Omental fat pad (tissue), 4 donors: ENCODE data around the gene RNASE12. TPM values are rescaled to one million over a fixed set of nuclear protein-coding genes. Genes with fewer than 3 reads are reported as not detected.
"Not testable (repeated sequence)": the region's sequence is repeated elsewhere in the genome, so short reads cannot be mapped to it uniquely, and the experiment has no call there.

ENCODE experiments used
- ATAC-seq: fragments of 150-250 bp; one replicate; pipeline ENCODE4 v1.9.1; 2016; ENCODE audit warnings: mild to moderate bottlenecking, moderate library complexity; ENCODE audit not compliant: low FRiP score
- DNase-seq: peaks from one replicate; pipeline ENCODE4 v3.0.0-alpha.2; 2019; ENCODE audit warnings: low spot score
- total RNA-seq, 4 donors: library from RNA; depleted of rRNA; stranded (reverse); fragments of >200 nt; gene quantifications; one replicate each; pipeline ENCODE4 v1.1.0, GENCODE V29; 2016
- TF ChIP-seq, protein P1 (sequence below), 3 donors: fragments of 450-650 bp; IDR thresholded peaks; one replicate each; pipeline ENCODE4 v1.5.1; 2016 to 2017; ENCODE audit warnings: antibody characterized with exemption in 3 of 3, mild to moderate bottlenecking in 3 of 3, moderate library complexity in 2 of 3

RNASE12 gene
- total RNA-seq, 4 donors from 2014 or later = not detected

- ATAC-seq (no peak), DNase-seq (no peak)
- TF ChIP-seq, protein P1, sequence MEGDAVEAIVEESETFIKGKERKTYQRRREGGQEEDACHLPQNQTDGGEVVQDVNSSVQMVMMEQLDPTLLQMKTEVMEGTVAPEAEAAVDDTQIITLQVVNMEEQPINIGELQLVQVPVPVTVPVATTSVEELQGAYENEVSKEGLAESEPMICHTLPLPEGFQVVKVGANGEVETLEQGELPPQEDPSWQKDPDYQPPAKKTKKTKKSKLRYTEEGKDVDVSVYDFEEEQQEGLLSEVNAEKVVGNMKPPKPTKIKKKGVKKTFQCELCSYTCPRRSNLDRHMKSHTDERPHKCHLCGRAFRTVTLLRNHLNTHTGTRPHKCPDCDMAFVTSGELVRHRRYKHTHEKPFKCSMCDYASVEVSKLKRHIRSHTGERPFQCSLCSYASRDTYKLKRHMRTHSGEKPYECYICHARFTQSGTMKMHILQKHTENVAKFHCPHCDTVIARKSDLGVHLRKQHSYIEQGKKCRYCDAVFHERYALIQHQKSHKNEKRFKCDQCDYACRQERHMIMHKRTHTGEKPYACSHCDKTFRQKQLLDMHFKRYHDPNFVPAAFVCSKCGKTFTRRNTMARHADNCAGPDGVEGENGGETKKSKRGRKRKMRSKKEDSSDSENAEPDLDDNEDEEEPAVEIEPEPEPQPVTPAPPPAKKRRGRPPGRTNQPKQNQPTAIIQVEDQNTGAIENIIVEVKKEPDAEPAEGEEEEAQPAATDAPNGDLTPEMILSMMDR (IDR thresholded peaks at IDR 0.05) = no peak
These were observed 12.2 kb downstream of the RNASE12 start for GRCh38 chr14:20578784-20579502.

- TF ChIP-seq, protein P1 (IDR thresholded peaks at IDR 0.05) = no peak
- DNase-seq (no peak), ATAC-seq (no peak)
These were observed 12.9 kb downstream of the RNASE12 start for GRCh38 chr14:20578325-20578724.

DNA sequence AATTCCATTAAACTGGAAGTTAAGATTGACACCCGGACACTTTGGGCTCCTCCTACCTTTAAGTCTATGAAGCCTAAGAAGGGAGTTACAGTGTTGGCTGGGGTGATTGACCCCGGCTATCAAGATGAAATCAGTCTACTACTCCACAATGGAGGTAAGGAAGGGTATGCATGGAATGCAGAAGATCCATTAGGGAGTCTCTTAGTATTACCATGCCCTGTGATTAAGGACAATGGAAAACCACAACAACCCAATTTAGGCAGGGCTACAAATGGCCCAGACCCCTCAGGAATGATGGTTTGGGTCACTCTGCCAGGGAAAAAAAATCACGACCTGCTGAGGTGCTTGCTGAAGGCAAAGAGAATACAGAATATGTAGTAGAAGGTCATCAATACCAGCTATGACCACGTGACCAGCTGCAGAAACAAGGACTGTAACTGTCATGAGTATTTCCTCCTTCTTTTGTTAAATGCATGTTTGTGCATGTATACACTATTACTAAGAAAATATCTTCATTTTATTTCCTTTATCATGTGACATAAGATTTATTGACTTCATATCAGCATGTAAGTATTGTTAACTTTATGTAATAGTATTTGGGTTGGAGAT lies 18.7 kb downstream of the RNASE12 start:
- not testable (repeated sequence) for ATAC-seq, DNase-seq

DNA sequence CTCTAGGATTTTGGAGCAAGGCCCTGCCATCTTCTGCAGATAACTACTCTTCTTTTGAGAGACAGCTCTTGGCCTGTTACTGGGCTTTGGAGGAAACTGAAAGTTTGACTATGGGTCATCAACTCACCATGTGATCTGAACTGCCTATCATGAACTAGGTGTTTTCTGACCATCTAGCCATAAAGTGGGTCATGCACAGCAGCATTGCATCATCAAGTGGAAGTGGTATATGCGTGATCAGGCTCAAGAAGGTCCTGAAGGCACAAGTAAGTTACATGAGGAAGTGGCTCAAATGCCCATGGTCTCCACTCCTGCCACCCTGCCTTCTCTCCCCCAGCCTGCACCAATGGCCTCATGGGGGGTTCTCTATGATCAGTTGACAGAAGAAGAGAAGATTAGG lies 20.5 kb downstream of the RNASE12 start:
- not testable (repeated sequence) for ATAC-seq, DNase-seq

DNA sequence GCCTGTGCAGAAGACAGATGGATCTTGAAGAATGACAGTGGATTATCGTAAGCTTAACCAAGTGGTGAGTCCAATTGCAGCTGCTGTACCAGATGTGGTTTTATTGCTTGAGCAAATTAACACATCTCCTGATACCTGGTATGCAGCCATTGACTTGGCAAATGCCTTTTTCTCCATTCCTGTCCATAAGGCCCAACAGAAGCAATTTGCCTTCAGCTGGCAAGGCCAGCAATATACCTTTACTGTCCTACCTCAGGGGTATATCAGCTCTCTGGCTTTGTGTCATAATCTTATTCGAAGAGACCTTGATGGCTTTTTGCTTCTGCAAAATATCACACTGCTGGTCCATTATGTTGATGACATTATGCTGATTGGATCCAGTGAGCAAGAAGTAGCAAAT lies 21.3 kb downstream of the RNASE12 start:
- DNase-seq, ATAC-seq: not testable (repeated sequence)

GRCh38 chr14:20569066-20569465 lies 22.1 kb downstream of the RNASE12 start:
- no peak for DNase-seq
- ATAC-seq = no peak
- TF ChIP-seq, protein P1 (IDR thresholded peaks at IDR 0.05) = no peak

GRCh38 chr14:20568393-20568792 lies 22.8 kb downstream of the RNASE12 start:
- no peak for DNase-seq
- no peak for ATAC-seq
- TF ChIP-seq, protein P1 (IDR thresholded peaks at IDR 0.05) = no peak

DNA sequence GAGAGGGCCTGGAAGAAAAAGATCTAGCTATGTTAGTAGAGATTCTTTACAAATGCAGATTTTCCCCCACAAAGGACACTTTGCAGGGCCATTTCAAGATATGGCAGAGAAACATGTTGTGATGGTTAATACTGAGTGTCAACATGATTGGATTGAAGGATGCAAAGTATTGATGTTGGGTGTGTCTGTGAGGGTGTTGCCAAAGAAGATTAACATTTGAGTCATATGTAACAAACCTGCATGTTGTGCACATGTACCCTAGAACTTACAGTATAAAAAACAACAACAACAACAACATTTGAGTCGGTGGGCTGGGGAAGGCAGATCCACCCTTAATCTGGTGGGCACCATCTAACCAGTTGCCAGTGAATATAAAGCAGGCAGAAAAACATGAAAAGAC lies 24.0 kb downstream of the RNASE12 start:
- not testable (repeated sequence) for DNase-seq, ATAC-seq

- no peak for DNase-seq
- no peak for ATAC-seq
- TF ChIP-seq, protein P1 (IDR thresholded peaks at IDR 0.05) = no peak
These were observed 26.6 kb downstream of the RNASE12 start for GRCh38 chr14:20564501-20564997.
